Fibroblast of skin of back (primary cell): ENCODE results near the gene TEAD1.

ENCODE experiments used
- DNase-seq: peaks from one replicate; pipeline ENCODE4 v3.0.0-alpha.2; 2013

TEAD1 gene

GRCh38 chr11:12817681-12818332 lies 143.6 kb downstream of the TEAD1 start:
- peak; percentile 66 for DNase-seq

GRCh38 chr11:12818333-12819015 lies 144.3 kb downstream of the TEAD1 start:
- DNase-seq, result peak; percentile 82

- DNase-seq, result no peak
These were observed 148.3 kb downstream of the TEAD1 start for GRCh38 chr11:12822392-12823022.

GRCh38 chr11:12824281-12825041 lies 150.2 kb downstream of the TEAD1 start:
- DNase-seq, result no peak

- no peak for DNase-seq
These were observed 152.2 kb downstream of the TEAD1 start for GRCh38 chr11:12826441-12826840.

- DNase-seq, result no peak
These were observed 153.1 kb downstream of the TEAD1 start for GRCh38 chr11:12827369-12827768.

- peak; percentile 87 for DNase-seq
These were observed 153.9 kb downstream of the TEAD1 start for GRCh38 chr11:12827929-12828812.

- DNase-seq, result no peak
These were observed 154.9 kb downstream of the TEAD1 start for GRCh38 chr11:12829131-12829530.

- DNase-seq, result no peak
These were observed 155.5 kb downstream of the TEAD1 start for GRCh38 chr11:12829540-12830314.

- no peak for DNase-seq
These were observed 157.4 kb downstream of the TEAD1 start for GRCh38 chr11:12831471-12832202.

- DNase-seq, result no peak
These were observed 158.4 kb downstream of the TEAD1 start for GRCh38 chr11:12832480-12833224.

- no peak for DNase-seq
These were observed 159.9 kb downstream of the TEAD1 start for GRCh38 chr11:12834166-12834565.

- no peak for DNase-seq
These were observed 160.4 kb downstream of the TEAD1 start for GRCh38 chr11:12834630-12835029.

- no peak for DNase-seq
These were observed 161.1 kb downstream of the TEAD1 start for GRCh38 chr11:12835286-12835685.

GRCh38 chr11:12838463-12839123 lies 164.4 kb downstream of the TEAD1 start:
- peak; percentile 77 for DNase-seq

GRCh38 chr11:12840871-12841660 lies 166.8 kb downstream of the TEAD1 start:
- DNase-seq, result peak; percentile 69

GRCh38 chr11:12841946-12842630 lies 167.9 kb downstream of the TEAD1 start:
- peak; percentile 79 for DNase-seq
